KMS-11 (cell line): ENCODE measurements around the gene CNTRL.

Source experiments
- H2AFZ ChIP-seq: fragments of 200-600 bp; sonication (generic); 2 replicates; pipeline ENCODE4 v1.6.1; 2016; ENCODE audit warnings: antibody characterized with exemption, mixed run types, low read depth
- H3K27ac ChIP-seq: fragments of 200-600 bp; sonication (generic); 2 replicates; pipeline ENCODE4 v1.6.1; 2016; ENCODE audit warnings: mild to moderate bottlenecking, mixed run types
- H3K27me3 ChIP-seq: fragments of 200-600 bp; sonication (generic); 2 replicates; pipeline ENCODE4 v1.6.1; 2017; ENCODE audit warnings: mild to moderate bottlenecking, low read depth, mixed run types, moderate library complexity; ENCODE audit not compliant: insufficient read depth
- H3K36me3 ChIP-seq: fragments of 200-600 bp; sonication (generic); 2 replicates; pipeline ENCODE4 v1.6.1; 2017; ENCODE audit warnings: mild to moderate bottlenecking, mixed run types; ENCODE audit not compliant: insufficient read depth
- H3K4me1 ChIP-seq: fragments of 200-600 bp; sonication (generic); 2 replicates; pipeline ENCODE4 v1.6.1; 2016; ENCODE audit warnings: mild to moderate bottlenecking, low read depth, mixed run types; ENCODE audit not compliant: poor library complexity, severe bottlenecking
- H3K4me2 ChIP-seq: fragments of 200-600 bp; sonication (generic); 2 replicates; pipeline ENCODE4 v1.7.0; 2016; ENCODE audit warnings: mild to moderate bottlenecking, mixed run types
- H3K4me3 ChIP-seq: fragments of 200-600 bp; sonication (generic); IDR thresholded peaks from 2 replicates; pipeline ENCODE4 v1.6.1; 2017; ENCODE audit warnings: low read depth, low read length, mixed read lengths; ENCODE audit not compliant: insufficient read depth
- H3K79me2 ChIP-seq: fragments of 200-600 bp; sonication (generic); 2 replicates; pipeline ENCODE4 v1.6.1; 2016; ENCODE audit warnings: low read depth, mixed run types; ENCODE audit not compliant: insufficient read depth
- H3K9ac ChIP-seq: fragments of 200-600 bp; sonication (generic); 2 replicates; pipeline ENCODE4 v1.6.1; 2016; ENCODE audit warnings: mild to moderate bottlenecking, mixed run types
- H4K20me1 ChIP-seq: fragments of 200-600 bp; sonication (generic); 2 replicates; pipeline ENCODE4 v1.6.1; 2016; ENCODE audit warnings: mild to moderate bottlenecking, mixed run types; ENCODE audit not compliant: insufficient read depth
- CTCF ChIP-seq: fragments of 200-600 bp; sonication (generic); conservative IDR thresholded peaks from 2 replicates; pipeline ENCODE4 v1.6.1; 2017; ENCODE audit warnings: low read depth, mild to moderate bottlenecking, antibody characterized with exemption, low read length, moderate library complexity, mixed read lengths

The CNTRL gene

GRCh38 chr9:121200356-121200755, 125.6 kb downstream of the CNTRL start:
- TF ChIP-seq CTCF, result no peak
- H3K79me2 ChIP-seq, result peaks cover 62% of the 10 kb centered on the region
- H3K27ac ChIP-seq, result peak overlapping the region; percentile 24; the same call in 1 of the 2 replicates
- no peaks in the 10 kb centered on the region for H3K27me3 ChIP-seq
- H3K4me2 ChIP-seq, result peak overlapping the region; percentile 69
- no peak overlapping the region for H3K4me3 ChIP-seq
- no peaks in the 10 kb centered on the region for H3K36me3 ChIP-seq
- no peak overlapping the region for H2AFZ ChIP-seq
- peaks cover 53% of the 10 kb centered on the region for H3K4me1 ChIP-seq
- H3K9ac ChIP-seq, result peak overlapping the region; percentile 71; the same call in 1 of the 2 replicates
- H4K20me1 ChIP-seq, result peaks cover 44% of the 10 kb centered on the region

GRCh38 chr9:121201045-121201737, 126.4 kb downstream of the CNTRL start:
- peak overlapping the region; percentile 61 for H2AFZ ChIP-seq
- H3K9ac ChIP-seq, result peak overlapping the region; percentile 71
- no peak overlapping the region for H3K4me3 ChIP-seq
- peaks cover 36% of the 10 kb centered on the region for H4K20me1 ChIP-seq
- H3K4me2 ChIP-seq, result peak overlapping the region; percentile 69; the same call in 1 of the 2 replicates
- peaks cover 53% of the 10 kb centered on the region for H3K79me2 ChIP-seq
- H3K4me1 ChIP-seq, result peaks cover 44% of the 10 kb centered on the region
- H3K27ac ChIP-seq, result peak overlapping the region; percentile 71
- H3K27me3 ChIP-seq, result no peaks in the 10 kb centered on the region
- H3K36me3 ChIP-seq, result no peaks in the 10 kb centered on the region
- TF ChIP-seq CTCF, result no peak

DNA sequence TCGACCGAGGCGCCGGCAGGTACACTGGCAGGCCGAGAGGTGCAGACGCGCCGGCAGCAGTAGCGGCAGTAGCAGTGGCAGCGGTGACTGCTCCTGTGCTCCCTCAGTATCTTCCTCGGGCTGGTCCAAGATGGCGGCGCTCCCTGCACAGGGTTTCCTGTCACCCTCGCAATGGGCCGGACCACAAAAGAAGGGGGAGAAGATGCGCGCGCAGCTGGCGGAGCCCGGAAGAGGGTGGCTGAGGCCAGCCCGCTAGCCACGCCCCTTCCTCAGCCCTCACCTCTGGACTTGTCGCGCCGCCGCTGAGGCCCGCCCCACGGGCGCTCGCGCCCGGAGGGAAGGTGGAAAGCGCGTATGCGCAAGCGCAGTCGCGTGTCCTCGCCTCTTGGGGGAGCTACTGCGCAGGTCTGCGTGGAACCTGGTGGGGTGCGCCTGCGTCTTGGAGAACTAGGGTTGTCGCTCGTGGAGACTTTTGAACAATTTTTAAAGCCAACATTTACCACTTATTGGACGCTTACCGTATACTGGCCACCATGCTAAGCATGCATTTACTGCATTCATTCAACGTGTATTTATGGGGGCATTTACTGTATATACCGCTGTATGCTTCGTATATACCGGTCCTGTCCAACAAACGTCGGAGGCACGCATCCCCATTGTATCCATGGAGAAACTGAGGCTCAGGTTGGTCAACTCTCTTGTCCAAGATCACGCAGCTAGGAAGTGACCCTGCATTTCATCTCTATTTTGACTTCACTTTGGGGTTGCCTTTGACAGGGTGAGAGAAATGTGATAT, 127.2 kb downstream of the CNTRL start, which contains the start of gene RAB14:
Gene RAB14 (minus strand): TSS at position 132 of the 796 bp plus-strand sequence. CDS start 8,457 bp downstream, outside the sequence.
- Histone ChIP-seq H3K9ac (peak within 1 kb of the TSS; percentile 71), H3K27me3 (no peaks in the 10 kb centered on the region), H3K79me2 (peaks cover 46% of the 10 kb centered on the region), H3K4me1 (peaks cover 43% of the 10 kb centered on the region), H3K36me3 (no peaks in the 10 kb centered on the region), H3K27ac (peak within 1 kb of the TSS; percentile 71), H3K4me3 (no peak within 1 kb of the TSS), H3K4me2 (peak within 1 kb of the TSS; percentile 69), H4K20me1 (peaks cover 29% of the 10 kb centered on the region), H2AFZ (peak within 1 kb of the TSS; percentile 89)
- peak; percentile 74 for TF ChIP-seq CTCF

DNA sequence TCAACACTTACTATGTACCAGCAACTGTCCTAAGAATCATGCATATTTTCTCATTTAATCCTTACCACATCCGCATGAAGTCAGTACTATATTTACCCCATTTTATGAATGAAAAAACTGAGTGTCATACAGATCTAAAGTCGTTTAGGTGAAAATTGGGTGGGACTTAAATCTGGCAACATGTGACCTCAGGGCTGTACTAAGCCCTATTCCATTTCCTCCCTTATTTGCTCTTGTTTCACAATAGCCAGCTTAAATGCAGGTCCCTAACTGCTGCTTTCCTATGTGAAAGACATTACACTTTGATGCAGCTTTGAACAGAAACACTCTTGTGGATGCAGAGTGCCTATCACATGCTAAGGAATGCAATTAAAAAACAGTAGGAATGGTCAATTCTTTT, 129.4 kb downstream of the CNTRL start:
- H3K27ac ChIP-seq, result no peak overlapping the region
- H3K27me3 ChIP-seq, result no peaks in the 10 kb centered on the region
- no peaks in the 10 kb centered on the region for H3K36me3 ChIP-seq
- no peak overlapping the region for H3K9ac ChIP-seq
- no peak overlapping the region for H2AFZ ChIP-seq
- peaks cover 24% of the 10 kb centered on the region for H3K79me2 ChIP-seq
- peaks cover 12% of the 10 kb centered on the region; the same call in 1 of the 2 replicates for H4K20me1 ChIP-seq
- TF ChIP-seq CTCF, result no peak
- H3K4me3 ChIP-seq, result no peak overlapping the region
- no peak overlapping the region for H3K4me2 ChIP-seq
- peaks cover 30% of the 10 kb centered on the region for H3K4me1 ChIP-seq
